Measurements from ENCODE around the gene HEMGN. TPM values are rescaled to one million over a fixed set of nuclear protein-coding genes. Genes with fewer than 3 reads are reported as not detected.

HEMGN gene
- 1 to 10 TPM; 1.2 to 1.4 TPM for total RNA-seq

GRCh38 chr9:97938081-97938644 lies at the start of gene HEMGN:
Gene HEMGN (minus strand): TSS chr9:97938172. CDS start chr9:97938136, 36 bp downstream.
- peak within 1 kb of the TSS; percentile 46 for H3K4me3 Mint-ChIP-seq

GRCh38 chr9:97987487-97987886 lies 49.5 kb upstream of the HEMGN start:
- H3K27ac Mint-ChIP-seq, result peak overlapping the region; percentile 59
- intact Hi-C loops (cut with micrococcal nuclease), result no loop called here
- H3K27me3 Mint-ChIP-seq, result no peaks in the 10 kb centered on the region
- DNase-seq, result no peak
- peaks cover 60% of the 10 kb centered on the region for H3K4me1 Mint-ChIP-seq (ENCODE audit: low read depth)
- TF ChIP-seq CTCF (IDR thresholded peaks at IDR 0.05), result no peak
- POLR2A ChIA-PET, result interaction anchor here (0.7 to 17.6 kb wide), 6 partner anchors 8 to 132 kb away, joined by 3 to 201 read pairs (median 41); partner anchors contain the start of gene TRMO
- no peaks in the 10 kb centered on the region for H3K9me3 Mint-ChIP-seq
- ATAC-seq, result no peak
- CTCF ChIA-PET, result interaction anchor here (1.0 to 8.4 kb wide), 6 partner anchors 10 to 98 kb away, joined by 4 to 74 read pairs (median 5); partner anchors contain the start of gene TRMO
- peak overlapping the region; percentile 31 for H3K4me3 Mint-ChIP-seq
- H3K36me3 Mint-ChIP-seq (ENCODE audit: low read depth), result peaks cover 53% of the 10 kb centered on the region

More at GRCh38 chr9:97938081-97938644, at the start of gene HEMGN:
- Mint-ChIP-seq H3K36me3 (ENCODE audit: low read depth) (no peaks in the 10 kb centered on the region), H3K9me3 (no peaks in the 10 kb centered on the region), H3K4me1 (ENCODE audit: low read depth) (peaks cover 34% of the 10 kb centered on the region), H3K27ac (peak within 1 kb of the TSS; percentile 83), H3K27me3 (no peaks in the 10 kb centered on the region)
- ChIA-PET CTCF (interaction anchor here (1.4 to 4.9 kb wide), 3 partner anchors 15 to 97 kb away, joined by 3 to 23 read pairs (median 14); partner anchors contain the start of gene TRMO), POLR2A (interaction anchor here (1.0 to 7.6 kb wide), 3 partner anchors 14 to 44 kb away, joined by 3 to 40 read pairs (median 4); partner anchors contain the start of gene ANP32B)
- TF ChIP-seq CTCF (IDR thresholded peaks at IDR 0.05), result no peak
- DNase-seq (peak; percentile 53), ATAC-seq (peak; percentile 81)
- intact Hi-C loops (cut with micrococcal nuclease), result no loop called here

GRCh38 chr9:97985058-97985861 lies 47.3 kb upstream of the HEMGN start:
- TF ChIP-seq CTCF (IDR thresholded peaks at IDR 0.05), result no peak
- ATAC-seq, result no peak
- Mint-ChIP-seq H3K27me3 (no peaks in the 10 kb centered on the region), H3K36me3 (ENCODE audit: low read depth) (peaks cover 44% of the 10 kb centered on the region), H3K4me3 (peak overlapping the region; percentile 83), H3K4me1 (ENCODE audit: low read depth) (peaks cover 60% of the 10 kb centered on the region), H3K9me3 (no peaks in the 10 kb centered on the region), H3K27ac (peak overlapping the region; percentile 82)
- DNase-seq, result peak; percentile 63
- CTCF ChIA-PET, result interaction anchor here (1.7 to 8.4 kb wide), 3 partner anchors 12 to 63 kb away, joined by 5 to 74 read pairs (median 9); partner anchors contain the start of gene TRMO
- intact Hi-C loops (cut with micrococcal nuclease), result no loop called here
- POLR2A ChIA-PET, result interaction anchor here (0.9 to 17.6 kb wide), 13 partner anchors 10 to 274 kb away, joined by 3 to 201 read pairs (median 8); partner anchors contain the start of genes HEMGN, NANS, TBC1D2 and TRMO

GRCh38 chr9:97984188-97985057 lies 46.5 kb upstream of the HEMGN start:
- H3K27ac Mint-ChIP-seq, result peak overlapping the region; percentile 83
- H3K27me3 Mint-ChIP-seq, result no peaks in the 10 kb centered on the region
- intact Hi-C loops (cut with micrococcal nuclease), result no loop called here
- peak; percentile 84 for DNase-seq
- peak overlapping the region; percentile 65 for H3K4me3 Mint-ChIP-seq
- H3K36me3 Mint-ChIP-seq (ENCODE audit: low read depth), result peaks cover 39% of the 10 kb centered on the region
- CTCF ChIA-PET, result interaction anchor here (0.8 to 8.4 kb wide), 4 partner anchors 13 to 62 kb away, joined by 3 to 74 read pairs (median 4); partner anchors contain the start of gene TRMO
- no peak for TF ChIP-seq CTCF (IDR thresholded peaks at IDR 0.05)
- POLR2A ChIA-PET, result interaction anchor here (0.7 to 17.6 kb wide), 19 partner anchors 10 to 1135 kb away, joined by 3 to 201 read pairs (median 6); partner anchors contain the start of genes HEMGN, NANS, TBC1D2 and TRMO
- H3K4me1 Mint-ChIP-seq (ENCODE audit: low read depth), result peaks cover 60% of the 10 kb centered on the region
- peak; percentile 8 for ATAC-seq
- H3K9me3 Mint-ChIP-seq, result no peaks in the 10 kb centered on the region
